Hepatic stellate cell (primary cell): ENCODE results near the gene ARL5B.

Experiments used
- DNase-seq: peaks from one replicate; pipeline ENCODE4 v3.0.0; 2011; ENCODE audit warnings: low spot score

Gene ARL5B

DNA sequence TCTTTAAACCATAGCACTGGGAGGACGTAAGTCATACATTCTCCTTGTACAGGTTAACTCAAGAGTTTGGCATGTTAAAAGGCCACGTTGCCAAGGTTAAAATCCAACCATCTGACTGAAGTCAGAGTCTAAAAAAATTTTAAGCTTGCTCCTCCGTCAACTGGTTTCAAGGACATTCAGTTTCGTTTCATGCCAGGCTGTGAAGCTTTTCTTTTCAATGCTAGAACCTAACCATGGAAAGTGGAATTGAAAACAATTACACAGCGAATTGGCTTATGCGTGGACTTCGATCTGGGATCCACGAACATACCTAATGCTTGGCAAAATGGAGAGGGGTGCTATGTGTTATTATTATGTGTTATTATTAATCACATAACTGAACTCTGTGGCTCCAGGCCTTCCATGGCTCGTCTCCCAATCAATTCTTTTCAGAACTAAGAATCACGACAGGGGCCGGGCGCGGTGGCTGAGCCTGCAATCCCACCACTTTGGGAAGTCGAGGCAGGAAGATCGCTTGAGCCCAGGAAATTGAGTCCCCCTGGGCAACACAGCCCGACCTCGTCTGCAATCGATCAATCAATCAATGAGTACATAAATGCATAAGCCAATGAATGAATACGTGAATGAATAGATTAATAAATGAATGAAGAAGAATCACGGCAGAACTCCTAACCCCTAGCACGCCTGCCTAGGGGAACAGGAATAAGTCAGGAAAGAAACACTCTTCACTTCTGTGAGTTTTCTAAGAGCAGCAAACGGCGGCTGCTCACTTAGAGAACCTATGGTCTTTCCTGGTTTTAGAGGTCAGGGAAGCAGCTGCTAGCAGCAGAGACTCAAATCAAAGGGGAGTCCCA is 733 bp upstream of the ARL5B start:
- DNase-seq, result peak; percentile 23

DNA sequence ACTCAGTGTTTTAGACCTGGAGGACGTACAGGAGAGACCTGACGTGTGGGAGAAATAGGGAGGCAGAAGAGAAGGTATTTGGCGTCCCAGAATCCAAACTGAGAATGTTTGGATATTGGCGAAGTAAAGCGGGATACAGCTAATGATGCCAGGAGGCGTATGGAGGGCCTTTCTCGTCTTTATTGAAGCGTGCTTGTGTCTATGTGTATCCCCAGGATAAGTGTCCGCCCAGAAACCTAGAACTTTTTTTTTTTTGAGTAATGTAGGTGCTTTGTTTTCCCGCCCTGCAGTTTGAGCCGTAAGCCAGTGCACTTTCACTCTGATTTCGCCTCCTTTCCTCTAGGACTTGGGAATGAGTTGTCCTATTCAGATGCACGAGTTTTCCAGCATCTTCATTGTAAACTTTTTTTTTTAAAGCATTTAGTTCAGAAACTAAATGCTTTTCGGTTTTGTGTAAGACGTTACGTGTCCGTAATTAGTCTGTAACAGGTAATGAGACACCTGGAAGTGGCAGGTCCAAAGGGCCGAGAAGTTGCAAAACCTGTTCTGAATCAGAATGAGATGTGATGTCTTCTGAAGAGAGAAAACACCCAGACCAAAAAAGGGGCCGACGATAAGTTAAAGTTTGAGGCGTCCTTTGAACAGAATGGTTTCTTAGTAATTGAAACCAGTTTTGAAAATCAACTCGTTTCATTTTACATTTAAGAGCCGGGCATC is 746 bp downstream of the ARL5B start:
- no peak for DNase-seq

DNA sequence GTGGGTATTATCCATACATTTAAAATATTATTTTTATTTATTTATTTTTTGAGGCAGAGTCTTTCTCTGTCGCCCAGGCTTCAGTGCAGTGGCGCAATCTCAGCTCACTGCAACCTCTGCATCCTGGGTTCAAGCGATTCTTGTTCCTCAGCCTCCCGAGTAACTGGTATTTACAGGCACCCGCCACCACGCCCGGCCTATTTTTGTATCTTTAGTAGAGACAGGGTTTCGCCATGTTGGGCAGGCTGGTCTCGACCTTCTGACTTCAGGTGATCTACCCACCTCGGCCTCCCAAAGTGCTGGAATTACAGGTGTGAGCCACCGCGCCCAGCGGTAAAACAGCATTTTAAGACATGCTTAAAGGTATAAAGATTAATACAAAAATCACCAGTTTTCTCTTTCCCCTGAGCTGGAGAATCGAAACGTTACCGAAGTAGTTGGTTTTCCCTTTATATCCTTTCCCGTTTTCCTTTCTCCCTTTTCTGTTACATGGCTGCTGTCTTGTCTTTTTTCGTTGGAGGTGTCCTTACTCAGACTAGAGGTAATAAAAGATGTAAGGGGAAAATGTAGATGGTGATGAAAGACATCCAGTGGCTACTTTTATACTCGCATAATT is 1.7 kb downstream of the ARL5B start:
- DNase-seq, result no peak

DNA sequence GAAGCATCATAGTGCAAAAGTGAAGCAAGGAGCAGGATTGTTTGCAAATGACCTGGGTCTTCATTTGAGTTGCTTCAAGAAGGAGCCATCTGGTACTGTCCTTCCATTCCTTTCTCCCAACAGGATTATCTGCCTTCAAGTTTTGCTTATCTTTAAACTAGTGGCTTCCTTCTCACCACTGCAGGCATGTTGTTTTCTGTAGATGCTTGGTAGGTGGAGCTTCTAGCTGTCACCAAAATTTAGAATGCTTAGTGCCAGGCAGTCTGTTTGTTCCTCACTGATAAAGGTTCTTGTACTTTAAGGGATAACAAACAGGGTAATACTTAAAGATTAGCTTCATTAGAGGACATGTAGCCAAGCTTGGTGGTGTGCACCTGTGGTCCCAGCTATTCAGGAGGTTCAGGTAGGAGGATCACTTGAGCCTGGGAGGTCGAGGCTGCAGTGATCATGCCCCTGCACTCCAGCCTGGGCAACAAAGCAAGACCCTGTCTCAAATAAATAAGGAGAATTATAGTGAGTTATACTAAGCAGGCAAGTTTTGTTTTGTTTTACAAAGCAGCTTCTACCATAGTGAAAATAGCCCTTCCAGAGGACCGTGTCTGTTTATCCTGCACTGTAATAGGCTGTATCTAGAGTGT is 5.7 kb downstream of the ARL5B start:
- DNase-seq, result no peak

DNA sequence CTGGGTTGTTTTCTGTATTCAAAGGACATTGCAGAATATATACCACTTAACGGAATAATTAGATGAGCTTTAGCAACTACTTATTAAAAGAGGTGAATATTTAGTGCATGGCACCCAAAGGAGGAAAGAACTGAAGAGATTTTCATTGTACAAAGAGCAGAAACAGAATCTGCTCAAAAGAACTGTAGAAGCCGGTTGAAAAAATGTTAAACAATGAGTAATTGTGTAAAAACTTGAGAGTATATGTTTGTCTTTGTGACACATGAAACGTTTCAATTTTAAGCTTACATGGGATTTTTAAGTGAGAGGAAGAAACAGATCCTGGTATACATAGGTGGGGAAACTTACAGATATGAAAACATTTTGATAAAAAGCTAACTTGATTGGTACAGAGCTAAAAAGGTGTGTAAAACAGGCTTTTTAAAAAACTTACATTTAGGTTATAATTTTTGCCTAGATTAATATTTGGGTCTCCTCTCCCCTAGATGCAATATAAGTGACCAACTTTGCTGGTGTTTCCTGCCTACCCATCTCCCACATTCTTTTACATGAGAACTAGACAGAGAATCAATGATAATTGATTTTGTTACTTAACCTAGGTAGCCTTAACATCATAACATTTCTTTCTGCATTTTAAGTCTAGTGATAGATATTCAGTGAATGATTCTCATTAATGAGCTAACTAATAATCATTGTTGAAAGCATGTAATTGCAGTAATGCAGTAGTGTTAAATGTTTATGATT is 6.8 kb downstream of the ARL5B start:
- peak; percentile 25 for DNase-seq

DNA sequence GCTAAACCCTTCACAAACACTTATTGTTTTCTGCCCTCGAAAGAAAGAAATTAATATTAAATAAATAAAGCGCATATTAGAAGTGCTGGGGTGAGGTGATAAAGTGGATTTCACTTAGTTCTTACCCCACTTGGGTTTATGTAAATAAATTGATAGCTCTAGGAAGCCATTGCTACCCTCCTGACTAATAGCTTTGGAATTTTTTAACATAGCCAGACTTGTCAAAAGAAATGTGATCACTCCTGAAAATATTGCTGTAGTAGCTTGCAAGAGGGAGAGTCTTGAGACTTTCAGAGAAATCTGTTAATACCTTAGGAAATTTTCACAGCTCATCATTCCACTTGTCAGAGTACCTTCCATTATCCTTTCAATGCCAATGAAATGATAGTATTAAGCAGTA is 7.6 kb downstream of the ARL5B start:
- DNase-seq, result peak; percentile 53

DNA sequence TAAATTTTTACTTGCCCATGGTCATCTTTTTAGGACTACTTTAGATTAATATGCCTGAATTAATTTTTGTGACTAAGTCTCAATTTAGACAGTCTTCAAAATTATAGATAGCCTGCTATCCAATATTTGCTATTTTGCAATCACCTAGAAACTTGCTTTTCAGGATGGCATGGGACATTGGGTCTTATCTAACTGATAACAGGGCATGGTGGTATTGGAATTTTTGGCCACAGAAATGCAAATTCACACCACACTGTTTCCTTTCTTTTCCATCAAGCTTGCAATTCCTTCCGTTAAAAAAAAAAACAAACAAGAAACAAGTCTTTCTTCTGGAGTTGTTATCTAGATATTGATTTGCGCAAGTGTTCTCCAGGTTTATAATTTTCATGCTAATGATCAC is 8.8 kb downstream of the ARL5B start:
- DNase-seq, result no peak

DNA sequence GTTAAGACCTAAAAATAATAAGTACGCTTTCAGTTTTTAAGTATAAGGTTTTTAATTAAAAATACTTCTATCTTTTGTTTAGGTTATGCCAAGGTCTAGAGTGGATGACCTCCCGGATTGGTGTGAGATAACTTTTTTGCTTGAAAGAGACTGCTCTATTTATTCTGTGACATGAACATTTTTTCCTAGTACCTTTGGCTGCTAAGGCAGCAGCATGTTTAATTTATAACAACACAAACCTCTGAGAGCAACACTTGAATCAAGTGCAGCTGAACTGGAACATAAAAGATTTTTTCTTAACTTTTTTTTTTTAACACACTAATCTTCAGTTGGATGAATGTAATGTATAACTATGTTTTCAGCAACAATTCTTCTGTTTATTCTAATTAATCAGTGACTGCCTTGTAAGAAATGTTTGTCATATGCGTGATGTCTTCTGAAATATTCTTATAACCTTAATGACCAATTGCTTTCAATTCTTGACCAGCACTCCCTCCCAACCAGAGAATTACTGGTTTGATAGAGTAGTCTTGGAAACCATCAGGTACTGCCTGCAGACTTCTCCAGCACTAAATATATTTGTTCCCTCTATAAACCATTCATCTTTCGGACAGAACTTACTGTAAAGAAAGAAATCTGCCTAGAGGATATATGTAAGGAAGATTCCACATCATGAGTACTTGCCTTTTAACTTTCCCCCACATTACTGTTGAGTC is 16.0 kb downstream of the ARL5B start:
- DNase-seq, result no peak

DNA sequence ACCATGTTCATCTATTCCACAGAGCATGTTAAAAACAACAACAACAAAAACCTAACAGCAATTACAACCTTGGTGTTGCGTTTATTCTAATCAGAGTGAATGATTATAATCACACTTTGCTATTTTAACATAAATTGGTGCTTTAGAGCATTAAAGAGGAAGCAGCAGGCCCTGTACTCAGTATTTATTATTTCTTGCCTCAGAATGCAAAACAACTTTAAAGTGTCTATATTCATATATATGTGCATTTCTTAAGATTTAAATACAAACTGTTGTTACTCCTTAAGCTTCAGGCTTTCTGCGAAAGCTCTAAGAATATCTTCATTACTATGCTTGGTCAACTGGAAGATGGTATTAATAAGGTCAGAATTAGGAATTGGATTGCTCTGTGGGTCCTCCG is 21.5 kb downstream of the ARL5B start:
- DNase-seq, result no peak

DNA sequence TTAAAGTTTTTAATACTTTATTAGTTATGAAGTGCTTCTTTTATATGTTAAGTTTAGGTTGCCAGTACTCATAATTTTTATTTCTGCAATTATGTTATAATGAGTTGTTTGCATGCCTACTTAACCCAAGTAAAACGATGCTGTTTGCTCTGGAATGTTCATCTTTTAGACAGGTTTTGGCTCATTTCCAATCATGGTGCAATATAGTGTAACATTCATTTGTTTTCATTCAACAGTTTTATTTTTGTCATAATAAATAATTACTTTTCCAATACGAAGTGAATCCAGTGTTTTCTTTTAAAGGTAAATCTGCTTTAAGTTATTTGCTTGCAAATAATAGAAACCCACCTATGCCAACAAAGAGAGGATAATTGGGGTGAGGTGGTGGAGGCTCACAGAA is 22.1 kb downstream of the ARL5B start:
- DNase-seq, result no peak

DNA sequence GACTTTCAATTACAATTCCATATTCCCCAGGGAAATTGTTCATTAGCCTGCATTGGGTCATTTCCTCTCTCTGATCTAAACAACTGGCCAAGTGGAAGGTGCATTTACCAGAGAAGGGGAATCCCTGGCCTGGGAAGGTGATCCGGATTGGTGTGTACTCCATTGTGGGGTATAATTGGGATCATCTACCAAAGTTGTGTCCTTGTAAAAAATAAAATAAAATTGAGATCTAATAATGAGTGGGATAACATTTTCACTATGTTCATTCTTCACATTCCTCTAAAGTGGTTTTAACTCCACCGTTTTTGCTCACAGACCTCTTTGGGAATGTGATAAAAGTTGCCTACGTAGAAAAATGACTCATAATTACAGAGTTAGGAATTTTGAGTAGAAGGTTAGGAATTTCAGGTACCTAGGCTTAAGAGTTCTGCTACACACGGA is 22.8 kb downstream of the ARL5B start:
- no peak for DNase-seq

DNA sequence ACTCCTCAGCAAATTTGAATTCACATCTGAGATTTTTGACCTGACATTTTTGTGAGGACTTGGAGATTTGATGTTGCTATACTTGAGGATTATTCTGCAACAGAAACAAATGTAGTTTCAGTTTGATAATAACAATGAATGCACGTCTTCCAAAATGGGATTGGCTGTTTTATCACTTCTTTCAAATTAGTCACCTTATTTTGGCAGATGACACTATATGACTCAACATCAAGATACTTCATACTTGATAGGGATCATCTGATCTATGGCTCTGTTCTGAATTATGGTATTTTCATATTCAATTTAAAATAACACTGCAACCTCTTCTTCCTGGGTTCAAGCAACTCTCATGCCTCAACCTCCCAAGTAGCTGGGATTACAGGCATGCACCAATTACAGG is 24.2 kb downstream of the ARL5B start:
- no peak for DNase-seq

DNA sequence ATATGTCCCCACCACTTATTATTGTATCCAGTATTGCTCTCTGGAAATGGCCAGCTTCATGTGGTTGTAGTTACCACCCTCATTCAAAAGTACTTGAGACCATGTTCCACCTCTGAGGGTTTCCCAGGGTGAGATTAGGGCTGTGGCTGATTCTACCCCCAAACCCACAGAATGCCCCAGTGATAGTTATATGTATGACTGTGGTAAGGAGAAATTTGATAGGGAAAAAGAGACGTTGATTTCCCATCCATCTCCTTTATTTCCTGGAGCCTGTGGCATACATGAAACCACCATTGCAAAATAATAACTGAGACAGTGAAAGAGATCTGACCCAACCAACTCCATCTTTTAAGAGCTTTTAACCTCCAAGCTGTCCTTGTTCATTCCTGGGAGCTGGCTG is 25.2 kb downstream of the ARL5B start:
- DNase-seq, result no peak

DNA sequence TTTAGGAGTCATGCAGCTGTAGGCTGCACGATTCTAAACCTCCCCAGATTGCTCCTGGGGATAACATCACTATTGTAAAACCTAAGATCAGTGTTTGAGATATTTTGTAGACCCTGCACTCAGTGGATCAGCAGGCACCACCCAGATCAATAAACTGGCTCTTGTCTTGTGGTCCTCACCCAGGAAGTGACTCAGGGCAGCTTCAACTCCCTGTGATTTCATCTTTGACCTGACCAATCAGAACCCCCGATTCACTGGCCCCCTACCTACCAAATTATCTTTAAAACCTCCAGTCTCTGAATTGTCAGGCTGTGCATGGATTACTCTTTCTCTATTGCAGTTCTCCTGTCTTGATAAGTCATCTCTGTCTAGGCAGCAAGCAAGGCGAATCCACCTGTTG is 25.7 kb downstream of the ARL5B start:
- no peak for DNase-seq

DNA sequence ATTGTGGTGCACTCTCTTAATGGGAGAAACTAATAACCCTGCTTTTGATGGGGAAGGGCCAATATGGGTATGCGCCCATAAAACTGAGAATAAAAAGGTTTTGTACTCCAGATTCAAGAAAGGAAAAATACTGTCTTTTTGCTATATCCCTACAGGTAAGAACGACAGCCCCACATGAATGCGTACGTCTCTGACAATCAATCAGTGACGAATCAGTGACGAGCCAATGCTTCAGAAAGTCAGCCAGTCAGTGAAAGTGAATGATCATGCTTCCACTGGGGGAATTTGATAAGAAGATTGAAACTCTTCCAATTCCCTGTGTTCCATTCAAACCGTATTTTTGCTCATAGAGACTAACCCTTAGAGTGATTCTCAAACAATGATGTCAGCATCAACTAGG is 26.3 kb downstream of the ARL5B start:
- no peak for DNase-seq

DNA sequence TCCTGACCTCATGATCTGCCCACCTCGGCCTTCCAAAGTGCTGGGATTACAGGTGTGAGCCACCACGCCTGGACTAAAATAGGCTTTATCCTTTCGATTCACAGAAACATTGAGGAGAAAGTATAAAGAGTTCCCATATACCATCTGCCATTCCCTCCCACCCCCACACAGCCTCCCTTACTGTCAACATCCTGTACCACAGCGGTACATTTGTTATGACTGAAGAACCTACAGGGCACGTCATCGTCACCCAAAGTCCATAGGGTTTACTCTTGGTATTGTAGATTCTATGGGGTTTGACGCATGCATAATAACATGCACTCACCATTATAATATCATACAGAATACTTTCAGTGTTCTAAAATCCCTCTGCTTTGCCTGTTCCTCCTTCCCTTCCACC is 28.0 kb downstream of the ARL5B start:
- DNase-seq, result no peak

DNA sequence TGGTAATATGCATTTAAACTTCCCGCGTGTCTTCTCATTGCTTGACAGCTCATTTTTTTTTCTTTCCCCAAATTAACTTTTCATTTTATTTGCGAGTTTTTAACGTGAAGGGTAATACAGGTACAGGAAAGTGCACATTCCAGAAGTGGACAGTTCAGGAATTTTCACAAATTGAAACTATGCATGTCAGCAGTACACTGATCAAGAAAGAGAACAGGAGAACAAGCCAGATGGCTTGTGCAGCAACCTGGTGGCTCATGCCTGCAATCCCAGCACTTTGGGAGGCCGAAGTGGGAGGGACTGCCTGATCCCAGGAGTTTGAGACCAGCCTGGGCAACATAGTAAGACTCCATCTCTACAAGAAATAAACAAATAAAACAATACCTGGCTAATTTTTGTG is 28.5 kb downstream of the ARL5B start:
- no peak for DNase-seq

DNA sequence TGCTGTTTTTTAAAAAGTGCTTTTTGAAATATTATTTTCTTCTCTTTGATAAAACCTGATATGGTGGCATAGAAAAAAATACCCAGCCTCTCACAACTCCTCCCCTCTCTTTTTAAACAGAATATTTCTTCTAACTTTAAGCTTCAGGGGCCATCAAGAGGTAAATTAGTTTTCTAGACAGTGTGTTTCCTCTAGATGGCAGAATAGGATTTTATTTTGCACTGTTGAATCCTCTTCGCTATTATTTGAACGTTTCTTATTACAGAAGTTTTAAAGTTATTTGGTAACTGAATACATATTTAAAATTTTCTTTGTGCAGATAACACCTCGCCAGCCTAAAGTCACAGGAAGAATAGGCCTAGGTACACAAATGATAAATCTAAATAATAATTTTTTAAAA is 30.3 kb downstream of the ARL5B start:
- DNase-seq, result no peak

DNA sequence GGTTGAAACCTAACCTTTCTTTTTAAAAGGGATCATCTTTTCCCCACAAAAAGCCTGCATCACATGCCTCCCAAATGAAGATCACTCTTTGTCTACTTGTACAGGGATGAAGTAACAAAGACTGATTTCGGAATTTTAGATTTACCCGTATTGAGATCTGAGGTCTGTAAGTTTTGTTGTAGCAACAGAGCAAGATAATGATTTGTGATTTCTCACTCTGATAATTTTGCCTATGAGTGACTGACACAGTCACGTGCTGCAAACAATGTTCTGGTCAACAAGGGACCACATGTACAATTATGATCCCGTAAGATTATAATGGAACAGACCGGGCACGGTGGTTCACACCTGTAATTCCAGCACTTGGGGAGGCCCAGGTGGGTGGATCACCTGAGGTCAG is 31.3 kb downstream of the ARL5B start:
- DNase-seq, result no peak

DNA sequence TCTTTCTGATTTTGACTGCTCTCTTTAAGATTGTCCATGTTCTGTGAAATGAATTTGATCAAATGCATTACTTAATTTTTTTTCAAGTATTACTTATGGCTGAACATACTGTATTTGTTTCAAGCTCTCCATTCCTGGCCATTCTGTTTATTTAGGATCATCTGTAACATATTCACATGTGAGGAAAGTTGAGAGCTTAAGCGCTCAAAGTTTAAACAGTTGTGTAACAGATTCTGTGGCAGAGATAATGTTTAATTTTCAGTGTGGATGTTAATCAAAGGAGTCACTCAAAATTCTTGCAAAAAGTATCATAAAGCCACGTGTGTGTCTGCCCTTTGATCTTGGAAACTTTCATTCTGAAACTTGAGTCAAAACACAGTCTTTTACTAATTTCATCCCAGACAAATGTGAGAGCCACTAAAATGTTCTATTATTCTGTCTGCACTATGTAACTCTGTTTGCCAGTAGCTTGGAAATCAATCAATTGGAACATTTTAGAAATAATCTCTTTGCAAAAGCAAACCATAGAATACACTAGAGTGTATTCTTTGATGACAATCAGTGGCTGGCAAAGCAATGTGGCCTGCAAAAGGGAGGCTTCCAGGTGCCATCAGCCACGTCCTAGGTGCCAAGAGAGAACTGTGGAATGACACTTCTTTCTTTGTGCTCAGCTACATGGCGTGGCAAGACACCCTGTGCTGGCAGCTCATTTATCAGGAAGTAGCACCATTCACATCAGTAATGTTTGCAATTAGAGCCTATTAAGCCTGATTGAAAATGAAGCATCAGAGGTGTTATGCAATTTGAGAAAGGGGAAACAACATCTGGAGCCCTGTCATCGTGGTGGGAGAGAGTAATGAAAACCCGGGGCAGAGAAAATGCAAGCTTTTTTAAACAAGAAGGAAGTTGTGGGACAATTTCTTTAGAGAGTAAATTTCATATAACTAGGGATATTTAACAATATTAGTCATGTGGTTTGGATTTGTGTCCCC is 40.9 kb downstream of the ARL5B start:
- DNase-seq, result no peak
